ENCODE results near the gene TOX2. TPM values are rescaled to one million over a fixed set of nuclear protein-coding genes. Genes with fewer than 3 reads are reported as not detected.
A peak's percentile ranks its signal among the peaks of the same experiment; 100 is the strongest.

Gene TOX2
- total RNA-seq, 2 donors from 2014 or later = 4.0 to 5.6 TPM

GRCh38 chr20:44075191-44075949, 160.7 kb downstream of the TOX2 start:
- peak in 1 of 2 donors; percentile 29 for ATAC-seq
- Mint-ChIP-seq H3K4me1 (ENCODE audit: low read depth in 2 of 2) (peaks cover 15 to 31% of the 10 kb centered on the region in 2 donors), H3K9me3 (no peaks in the 10 kb centered on the region), H3K27me3 (peaks cover 12 to 24% of the 10 kb centered on the region in 2 donors), H3K27ac (peak overlapping the region; percentile 11 to 79), H3K36me3 (no peaks in the 10 kb centered on the region), H3K4me3 (no peak overlapping the region)
- no peak for DNase-seq (ENCODE audit: low spot score)

DNA sequence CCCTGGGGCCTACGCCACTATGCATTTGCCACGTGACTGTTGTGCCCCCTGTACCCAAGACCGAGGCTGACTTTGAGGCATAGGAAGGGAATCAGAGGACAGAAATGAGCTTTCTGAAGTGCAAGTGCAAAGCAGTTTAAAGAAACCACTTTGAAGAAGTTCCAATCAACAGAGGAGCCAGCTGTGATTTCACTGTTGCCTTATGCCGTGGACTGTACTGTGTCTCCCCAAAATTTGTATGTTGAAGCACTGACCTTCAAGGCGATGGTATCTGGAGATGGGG, 161.2 kb downstream of the TOX2 start:
- H3K9me3 Mint-ChIP-seq = no peaks in the 10 kb centered on the region
- peaks cover 12 to 24% of the 10 kb centered on the region in 2 donors for H3K27me3 Mint-ChIP-seq
- ATAC-seq (no peak), DNase-seq (ENCODE audit: low spot score) (no peak)
- peak overlapping the region; percentile 11 to 79 for H3K27ac Mint-ChIP-seq
- H3K4me1 Mint-ChIP-seq (ENCODE audit: low read depth in 2 of 2) = peaks cover 17 to 35% of the 10 kb centered on the region in 2 donors
- H3K4me3 Mint-ChIP-seq = no peak overlapping the region
- H3K36me3 Mint-ChIP-seq = no peaks in the 10 kb centered on the region

DNA sequence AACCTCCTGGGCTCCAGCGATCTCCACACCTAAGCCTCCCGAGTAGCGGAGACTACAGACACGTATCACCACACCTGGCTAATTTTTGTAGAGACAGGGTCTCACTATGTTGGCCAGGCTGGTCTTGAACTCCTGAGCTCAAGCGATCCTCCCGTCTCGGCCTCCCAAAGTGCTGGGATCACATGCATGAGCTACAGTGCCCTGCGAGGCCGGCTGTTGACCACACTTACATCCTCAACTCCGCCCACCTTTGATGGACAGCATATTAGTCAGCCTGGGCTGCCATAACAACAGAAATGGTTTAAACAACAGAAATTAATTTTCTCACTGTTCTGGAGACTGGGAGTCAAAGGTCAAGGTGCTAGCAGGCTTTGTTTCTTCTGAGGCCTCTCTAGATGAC, 164.6 kb downstream of the TOX2 start:
- Mint-ChIP-seq H3K9me3 (no peaks in the 10 kb centered on the region), H3K27me3 (peaks cover 19% of the 10 kb centered on the region in 2 donors), H3K4me1 (ENCODE audit: low read depth in 2 of 2) (peaks cover 19 to 23% of the 10 kb centered on the region in 2 donors), H3K4me3 (no peak overlapping the region), H3K36me3 (no peaks in the 10 kb centered on the region), H3K27ac (peak overlapping the region; percentile 4 to 18)
- no peak for ATAC-seq
- DNase-seq (ENCODE audit: low spot score) = no peak

- DNase-seq (ENCODE audit: low spot score) = no peak
- no peaks in the 10 kb centered on the region for H3K36me3 Mint-ChIP-seq
- no peaks in the 10 kb centered on the region for H3K9me3 Mint-ChIP-seq
- peak overlapping the region; percentile 4 to 18 for H3K27ac Mint-ChIP-seq
- H3K4me1 Mint-ChIP-seq (ENCODE audit: low read depth in 2 of 2) = peaks cover 15 to 16% of the 10 kb centered on the region in 2 donors
- H3K27me3 Mint-ChIP-seq = peaks cover 11 to 12% of the 10 kb centered on the region in 2 donors
- ATAC-seq = no peak
- H3K4me3 Mint-ChIP-seq = no peak overlapping the region
These were observed 165.4 kb downstream of the TOX2 start for GRCh38 chr20:44080064-44080463.

GRCh38 chr20:44080646-44081267, 166.1 kb downstream of the TOX2 start:
- H3K4me3 Mint-ChIP-seq = no peak overlapping the region
- H3K27ac Mint-ChIP-seq = peak overlapping the region in 1 of 2 donors; percentile 10
- H3K9me3 Mint-ChIP-seq = no peaks in the 10 kb centered on the region
- ATAC-seq (peak; percentile 86 to 91), DNase-seq (ENCODE audit: low spot score) (peak; percentile 79)
- H3K27me3 Mint-ChIP-seq = peaks cover 7 to 10% of the 10 kb centered on the region in 2 donors
- H3K36me3 Mint-ChIP-seq = no peaks in the 10 kb centered on the region
- H3K4me1 Mint-ChIP-seq (ENCODE audit: low read depth in 2 of 2) = peaks cover 10 to 11% of the 10 kb centered on the region in 2 donors

DNA sequence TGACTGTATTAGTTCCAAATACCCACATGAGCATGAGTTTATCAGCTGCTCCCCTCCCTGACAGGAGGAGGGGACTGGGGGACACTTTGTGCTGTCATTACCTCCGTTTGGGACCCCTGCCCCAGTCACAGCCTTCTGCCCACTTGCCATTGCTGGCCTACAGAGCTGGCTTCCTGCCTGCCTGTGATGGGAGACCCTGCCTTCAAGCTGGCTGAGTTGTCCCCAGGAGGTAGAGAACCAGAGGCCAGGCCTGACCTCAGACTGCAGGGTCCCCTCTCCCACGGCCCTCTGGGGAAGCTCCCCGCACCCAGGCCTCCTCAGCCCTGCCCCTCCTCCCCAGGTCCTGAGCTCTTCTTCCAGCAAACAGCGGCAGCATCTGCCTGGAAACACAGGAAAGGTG, 166.8 kb downstream of the TOX2 start:
- DNase-seq (ENCODE audit: low spot score) = no peak
- Mint-ChIP-seq H3K27me3 (peaks cover 7 to 10% of the 10 kb centered on the region in 2 donors), H3K36me3 (no peaks in the 10 kb centered on the region), H3K4me1 (ENCODE audit: low read depth in 2 of 2) (peaks cover 10 to 11% of the 10 kb centered on the region in 2 donors), H3K4me3 (no peak overlapping the region), H3K27ac (peak overlapping the region in 1 of 2 donors; percentile 10), H3K9me3 (no peaks in the 10 kb centered on the region)
- no peak for ATAC-seq

- peaks cover 10 to 11% of the 10 kb centered on the region in 2 donors for H3K4me1 Mint-ChIP-seq (ENCODE audit: low read depth in 2 of 2)
- peak overlapping the region in 1 of 2 donors; percentile 10 for H3K27ac Mint-ChIP-seq
- no peak for ATAC-seq
- H3K36me3 Mint-ChIP-seq = no peaks in the 10 kb centered on the region
- no peak overlapping the region for H3K4me3 Mint-ChIP-seq
- H3K9me3 Mint-ChIP-seq = no peaks in the 10 kb centered on the region
- DNase-seq (ENCODE audit: low spot score) = no peak
- H3K27me3 Mint-ChIP-seq = peaks cover 7 to 10% of the 10 kb centered on the region in 2 donors
These were observed 167.2 kb downstream of the TOX2 start for GRCh38 chr20:44081888-44082287.

GRCh38 chr20:44083220-44083933, 168.7 kb downstream of the TOX2 start:
- Mint-ChIP-seq H3K27me3 (peaks cover 7 to 12% of the 10 kb centered on the region in 2 donors), H3K4me1 (ENCODE audit: low read depth in 2 of 2) (peaks cover 10 to 11% of the 10 kb centered on the region in 2 donors), H3K9me3 (no peaks in the 10 kb centered on the region), H3K4me3 (no peak overlapping the region), H3K27ac (peak overlapping the region; percentile 2 to 9), H3K36me3 (no peaks in the 10 kb centered on the region)
- ATAC-seq (no peak), DNase-seq (ENCODE audit: low spot score) (no peak)

GRCh38 chr20:44084439-44084838, 169.8 kb downstream of the TOX2 start:
- Mint-ChIP-seq H3K4me1 (ENCODE audit: low read depth in 2 of 2) (peaks cover 10 to 11% of the 10 kb centered on the region in 2 donors), H3K36me3 (no peaks in the 10 kb centered on the region), H3K27ac (no peak overlapping the region), H3K27me3 (peaks cover 6 to 7% of the 10 kb centered on the region in 2 donors), H3K9me3 (no peaks in the 10 kb centered on the region), H3K4me3 (no peak overlapping the region)
- ATAC-seq = no peak
- DNase-seq (ENCODE audit: low spot score) = no peak

- no peaks in the 10 kb centered on the region for H3K9me3 Mint-ChIP-seq
- ATAC-seq (no peak), DNase-seq (ENCODE audit: low spot score) (no peak)
- H3K4me3 Mint-ChIP-seq = no peak overlapping the region
- H3K36me3 Mint-ChIP-seq = no peaks in the 10 kb centered on the region
- peaks cover 6 to 7% of the 10 kb centered on the region in 2 donors for H3K27me3 Mint-ChIP-seq
- H3K4me1 Mint-ChIP-seq (ENCODE audit: low read depth in 2 of 2) = peaks cover 10 to 11% of the 10 kb centered on the region in 2 donors
- H3K27ac Mint-ChIP-seq = no peak overlapping the region
These were observed 170.2 kb downstream of the TOX2 start for GRCh38 chr20:44084891-44085290.

DNA sequence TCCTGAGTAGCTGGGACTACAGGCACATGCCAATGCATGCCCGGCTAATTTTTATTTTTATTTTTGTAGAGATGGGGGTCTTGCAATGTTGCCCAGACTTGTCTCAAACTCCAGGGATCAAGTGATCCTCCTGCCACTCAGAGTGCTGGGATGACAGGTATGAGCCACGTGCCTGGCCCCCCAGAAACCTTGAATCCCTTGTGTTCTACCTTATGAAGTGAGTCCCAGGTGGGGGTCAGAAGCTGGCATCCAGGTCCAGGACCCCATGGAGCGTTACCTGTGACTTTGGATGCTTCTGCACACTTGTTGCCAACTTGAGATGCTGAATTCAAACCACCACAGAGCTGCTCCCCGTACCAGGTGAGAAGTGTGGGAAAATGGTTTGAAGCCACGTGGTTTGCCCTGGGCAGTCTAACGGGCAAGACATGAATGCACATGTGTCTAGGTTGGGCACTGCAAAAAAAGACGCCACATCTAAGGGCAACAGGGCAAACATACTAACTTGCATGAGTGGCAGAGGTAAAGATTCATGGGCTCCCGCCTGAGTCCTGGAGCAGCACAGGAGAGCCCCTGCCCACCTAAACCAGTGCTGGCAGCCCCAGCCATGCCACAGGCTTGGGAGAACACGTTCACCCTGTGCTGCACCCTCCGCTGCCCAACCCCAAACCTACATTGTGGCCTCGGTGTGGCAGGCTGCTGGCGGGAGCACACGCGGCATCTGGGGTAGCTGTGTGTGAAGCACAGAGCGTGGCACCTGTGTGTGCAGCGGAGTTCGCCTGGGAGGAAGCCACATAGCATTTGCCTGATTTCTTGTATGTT, 171.2 kb downstream of the TOX2 start:
- no peak for ATAC-seq
- H3K4me1 Mint-ChIP-seq (ENCODE audit: low read depth in 2 of 2) = peaks cover 1 to 2% of the 10 kb centered on the region in 2 donors
- no peak overlapping the region for H3K4me3 Mint-ChIP-seq
- H3K27ac Mint-ChIP-seq = no peak overlapping the region
- no peaks in the 10 kb centered on the region for H3K36me3 Mint-ChIP-seq
- H3K27me3 Mint-ChIP-seq = peaks cover 6 to 7% of the 10 kb centered on the region in 2 donors
- DNase-seq (ENCODE audit: low spot score) = no peak
- no peaks in the 10 kb centered on the region for H3K9me3 Mint-ChIP-seq

DNA sequence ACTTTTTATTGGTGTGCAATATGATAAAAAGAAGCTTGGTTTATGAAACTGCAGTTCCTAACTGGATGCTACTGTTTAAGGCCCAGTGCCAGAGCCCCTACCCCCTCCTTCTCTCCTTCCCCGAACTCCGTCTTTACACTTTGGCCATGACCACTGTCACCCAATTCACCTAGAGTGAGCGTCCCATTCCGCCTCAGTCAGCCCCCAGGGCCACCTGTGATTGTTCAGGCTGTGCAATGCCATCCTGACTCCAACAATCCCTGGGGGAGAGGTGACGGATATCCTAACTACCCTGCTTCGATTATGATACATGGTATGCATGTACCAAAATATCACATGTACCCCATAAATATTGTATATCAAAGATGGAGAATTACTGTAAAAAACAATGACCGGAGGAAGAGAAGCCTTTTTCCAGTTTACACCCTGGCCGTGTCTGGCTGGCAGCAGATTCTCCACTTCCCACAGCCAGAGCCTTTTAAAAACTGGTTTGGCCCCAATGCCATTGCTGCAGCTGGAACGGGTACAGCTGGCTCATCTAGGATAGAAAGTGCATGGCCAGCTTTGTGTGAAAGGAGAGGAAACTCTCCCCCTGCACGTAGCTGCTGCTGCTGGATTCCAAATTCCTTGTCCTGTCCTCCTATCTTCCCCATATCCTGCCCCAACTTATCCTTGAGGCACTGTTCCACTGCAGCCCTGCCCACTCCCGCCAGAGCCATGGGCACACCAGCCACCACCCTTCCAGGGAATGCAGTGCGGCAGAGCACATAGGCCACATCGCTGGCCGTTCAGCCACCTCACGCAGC, 172.6 kb downstream of the TOX2 start:
- Mint-ChIP-seq H3K4me1 (ENCODE audit: low read depth in 2 of 2) (no peaks in the 10 kb centered on the region), H3K27ac (no peak overlapping the region), H3K9me3 (no peaks in the 10 kb centered on the region), H3K36me3 (no peaks in the 10 kb centered on the region), H3K4me3 (no peak overlapping the region), H3K27me3 (peaks cover 11 to 13% of the 10 kb centered on the region in 2 donors)
- DNase-seq (ENCODE audit: low spot score) = no peak
- ATAC-seq = no peak

DNA sequence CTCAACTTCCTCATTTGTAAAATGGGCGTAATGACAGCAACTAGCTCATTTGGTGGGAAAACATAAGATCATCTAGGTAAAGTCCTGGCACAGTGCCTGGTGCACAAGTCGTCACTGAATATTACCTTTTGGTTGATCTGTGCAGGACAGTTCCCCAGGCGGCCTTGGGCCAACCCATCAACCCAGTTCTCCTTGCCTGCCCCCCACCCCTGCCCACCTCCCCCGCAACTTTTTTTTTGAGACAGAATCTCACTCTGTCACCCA, 173.1 kb downstream of the TOX2 start:
- no peak for DNase-seq (ENCODE audit: low spot score)
- Mint-ChIP-seq H3K4me1 (ENCODE audit: low read depth in 2 of 2) (no peaks in the 10 kb centered on the region), H3K27ac (no peak overlapping the region), H3K9me3 (no peaks in the 10 kb centered on the region), H3K27me3 (peaks cover 12 to 15% of the 10 kb centered on the region in 2 donors), H3K36me3 (no peaks in the 10 kb centered on the region), H3K4me3 (no peak overlapping the region)
- ATAC-seq = no peak
